Endometrium (tissue), 2 donors: ENCODE measurements around the gene CAMP.
"Not testable (repeated sequence)": the region's sequence is repeated elsewhere in the genome, so short reads cannot be mapped to it uniquely, and the experiment has no call there.

Experiments
- FAIRE-seq: peaks from 2 replicates; lab custom pipeline; 2012; peaks lifted over from hg19 to GRCh38; lab: Jason Lieb, UNC
- donor health status: control.
- donor health status: control.

The CAMP gene

GRCh38 chr3:48267782-48268181, 44.5 kb downstream of the CAMP start:
- FAIRE-seq, result no peak

GRCh38 chr3:48268381-48268935, 45.2 kb downstream of the CAMP start:
- FAIRE-seq, result no peak

- no peak for FAIRE-seq
These were observed 45.8 kb downstream of the CAMP start for GRCh38 chr3:48268936-48269561.

- no peak for FAIRE-seq
These were observed 46.3 kb downstream of the CAMP start for GRCh38 chr3:48269592-48269991.

- FAIRE-seq, result no peak
These were observed 47.0 kb downstream of the CAMP start for GRCh38 chr3:48270306-48270705.

- FAIRE-seq, result not testable (repeated sequence)
These were observed 47.9 kb downstream of the CAMP start for GRCh38 chr3:48271223-48271622.

GRCh38 chr3:48271763-48272498, 48.6 kb downstream of the CAMP start:
- FAIRE-seq, result no peak

- no peak for FAIRE-seq
These were observed 50.4 kb downstream of the CAMP start for GRCh38 chr3:48273594-48274211.

- FAIRE-seq, result no peak
These were observed 51.2 kb downstream of the CAMP start for GRCh38 chr3:48274452-48274851.
